SK-N-SH treated with all-trans-retinoic acid at 6 μM for 48 hours (cell line): ENCODE results near the gene BIRC5.

Experiments used
- ARNTL ChIP-seq: fragments of 450-650 bp; formaldehyde crosslinking; IDR thresholded peaks from 2 replicates; pipeline ENCODE4 v1.5.0; 2020; ENCODE audit warnings: low read depth, mild to moderate bottlenecking, moderate library complexity, borderline replicate concordance
- BACH2 ChIP-seq: fragments of 250-450 bp; sonication (Bioruptor Pico); IDR thresholded peaks from 2 replicates; pipeline ENCODE4 v1.9.0; 2021; ENCODE audit warnings: mild to moderate bottlenecking, borderline replicate concordance
- GLIS3 ChIP-seq: fragments of 250-450 bp; sonication (Bioruptor Pico); IDR thresholded peaks from 2 replicates; pipeline ENCODE4 v1.5.0; 2020; ENCODE audit warnings: mild to moderate bottlenecking, moderate library complexity
- RARB ChIP-seq: fragments of 250-450 bp; sonication (Bioruptor Pico); IDR thresholded peaks from 2 replicates; pipeline ENCODE4 v1.8.0; 2021; ENCODE audit warnings: mild to moderate bottlenecking, moderate library complexity
- TCF4 ChIP-seq: fragments of 250-450 bp; sonication (Bioruptor Pico); IDR thresholded peaks from 2 replicates; pipeline ENCODE4 v1.8.0; 2021; ENCODE audit warnings: mild to moderate bottlenecking, moderate library complexity, borderline replicate concordance
- ZNF70 ChIP-seq: fragments of 450-650 bp; formaldehyde crosslinking; IDR thresholded peaks from 2 replicates; pipeline ENCODE4 v1.5.0; 2020; ENCODE audit warnings: mild to moderate bottlenecking, moderate library complexity
- TF ChIP-seq, protein P1 (sequence below): fragments of 250-450 bp; sonication (Bioruptor Pico); IDR thresholded peaks from 2 replicates; pipeline ENCODE4 v1.8.0; 2020; ENCODE audit warnings: mild to moderate bottlenecking, moderate library complexity, borderline replicate concordance

DNA sequence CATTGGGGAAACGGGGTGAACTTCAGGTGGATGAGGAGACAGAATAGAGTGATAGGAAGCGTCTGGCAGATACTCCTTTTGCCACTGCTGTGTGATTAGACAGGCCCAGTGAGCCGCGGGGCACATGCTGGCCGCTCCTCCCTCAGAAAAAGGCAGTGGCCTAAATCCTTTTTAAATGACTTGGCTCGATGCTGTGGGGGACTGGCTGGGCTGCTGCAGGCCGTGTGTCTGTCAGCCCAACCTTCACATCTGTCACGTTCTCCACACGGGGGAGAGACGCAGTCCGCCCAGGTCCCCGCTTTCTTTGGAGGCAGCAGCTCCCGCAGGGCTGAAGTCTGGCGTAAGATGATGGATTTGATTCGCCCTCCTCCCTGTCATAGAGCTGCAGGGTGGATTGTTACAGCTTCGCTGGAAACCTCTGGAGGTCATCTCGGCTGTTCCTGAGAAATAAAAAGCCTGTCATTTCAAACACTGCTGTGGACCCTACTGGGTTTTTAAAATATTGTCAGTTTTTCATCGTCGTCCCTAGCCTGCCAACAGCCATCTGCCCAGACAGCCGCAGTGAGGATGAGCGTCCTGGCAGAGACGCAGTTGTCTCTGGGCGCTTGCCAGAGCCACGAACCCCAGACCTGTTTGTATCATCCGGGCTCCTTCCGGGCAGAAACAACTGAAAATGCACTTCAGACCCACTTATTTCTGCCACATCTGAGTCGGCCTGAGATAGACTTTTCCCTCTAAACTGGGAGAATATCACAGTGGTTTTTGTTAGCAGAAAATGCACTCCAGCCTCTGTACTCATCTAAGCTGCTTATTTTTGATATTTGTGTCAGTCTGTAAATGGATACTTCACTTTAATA, 10.4 kb downstream of the BIRC5 start:
- TF ChIP-seq ZNF70 (CRISPR knock-in tag) (peak; percentile 11; the same call in 1 of the 2 replicates), GLIS3 (no peak), RARB (no peak), BACH2 (CRISPR knock-in tag) (no peak), ARNTL (CRISPR knock-in tag) (no peak), TCF4 (peak; percentile 52)
- TF ChIP-seq, protein P1, sequence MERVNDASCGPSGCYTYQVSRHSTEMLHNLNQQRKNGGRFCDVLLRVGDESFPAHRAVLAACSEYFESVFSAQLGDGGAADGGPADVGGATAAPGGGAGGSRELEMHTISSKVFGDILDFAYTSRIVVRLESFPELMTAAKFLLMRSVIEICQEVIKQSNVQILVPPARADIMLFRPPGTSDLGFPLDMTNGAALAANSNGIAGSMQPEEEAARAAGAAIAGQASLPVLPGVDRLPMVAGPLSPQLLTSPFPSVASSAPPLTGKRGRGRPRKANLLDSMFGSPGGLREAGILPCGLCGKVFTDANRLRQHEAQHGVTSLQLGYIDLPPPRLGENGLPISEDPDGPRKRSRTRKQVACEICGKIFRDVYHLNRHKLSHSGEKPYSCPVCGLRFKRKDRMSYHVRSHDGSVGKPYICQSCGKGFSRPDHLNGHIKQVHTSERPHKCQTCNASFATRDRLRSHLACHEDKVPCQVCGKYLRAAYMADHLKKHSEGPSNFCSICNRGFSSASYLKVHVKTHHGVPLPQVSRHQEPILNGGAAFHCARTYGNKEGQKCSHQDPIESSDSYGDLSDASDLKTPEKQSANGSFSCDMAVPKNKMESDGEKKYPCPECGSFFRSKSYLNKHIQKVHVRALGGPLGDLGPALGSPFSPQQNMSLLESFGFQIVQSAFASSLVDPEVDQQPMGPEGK (CRISPR knock-in tag): no peak
